Lung (tissue), 12 donors: ENCODE measurements around the gene AIF1L. TPM values are rescaled to one million over a fixed set of nuclear protein-coding genes. Genes with fewer than 3 reads are reported as not detected.

Experiments
- ATAC-seq: fragments of 200-7000 bp; cut with Tn5 transposase; one replicate; pipeline ENCODE4 v1.9.1; 2020; ENCODE audit warnings: moderate number of reproducible peaks; ENCODE audit not compliant: insufficient read depth, low FRiP score
- DNase-seq, 3 donors: peaks; one replicate each; pipeline ENCODE4 v3.0.0-alpha.2; 2013 to 2017
- H3K27ac ChIP-seq, 2 donors: one replicate each; pipeline ENCODE4 v1.5.1; 2013; ENCODE audit warnings: mild to moderate bottlenecking in 2 of 2, moderate library complexity in 2 of 2, control low read depth in 1 of 2, inconsistent platforms in 1 of 2, low read depth in 1 of 2, low read length in 1 of 2
- H3K27me3 ChIP-seq, 3 donors: one replicate each; pipeline ENCODE4 v1.5.1; 2013; ENCODE audit warnings: low read length in 2 of 3; ENCODE audit not compliant: control insufficient read depth in 3 of 3, insufficient read depth in 3 of 3
- H3K36me3 ChIP-seq, 4 donors: one replicate each; pipeline ENCODE4 v1.5.1; 2013; ENCODE audit warnings: low read length in 4 of 4, mild to moderate bottlenecking in 1 of 4, moderate library complexity in 1 of 4; ENCODE audit not compliant: control insufficient read depth in 4 of 4, insufficient read depth in 4 of 4
- H3K4me1 ChIP-seq, 5 donors: one replicate each; pipeline ENCODE4 v1.5.1; 2013; ENCODE audit warnings: low read length in 5 of 5, mild to moderate bottlenecking in 2 of 5, moderate library complexity in 1 of 5; ENCODE audit not compliant: control insufficient read depth in 5 of 5, insufficient read depth in 5 of 5
- H3K4me3 ChIP-seq: one replicate; pipeline ENCODE4 v1.5.1; 2013; ENCODE audit warnings: mild to moderate bottlenecking, control low read depth, moderate library complexity
- H3K9ac ChIP-seq, 2 donors: one replicate each; pipeline ENCODE4 v1.5.1; 2013; ENCODE audit warnings: low read length in 2 of 2, control low read depth in 1 of 2; ENCODE audit not compliant: insufficient read depth in 1 of 2
- H3K9me3 ChIP-seq, 4 donors: one replicate each; pipeline ENCODE4 v1.5.1; 2013; ENCODE audit warnings: low read length in 3 of 4, mild to moderate bottlenecking in 1 of 4, moderate library complexity in 1 of 4; ENCODE audit not compliant: control insufficient read depth in 4 of 4, insufficient read depth in 3 of 4
- WGBS, 2 donors: extraction: QIAGEN DNeasy Blood & Tissue Kit; methylation state at CpG; one replicate each; pipeline ENCODE4 v1.1.7; 2013; 5-methylcytosine and 5-hydroxymethylcytosine counted together
- polyA plus RNA-seq, 2 donors: library from polyadenylated mRNA; stranded (reverse); fragments of 200-250 nt; gene quantifications; one replicate each; pipeline ENCODE4 v1.2.1, GENCODE V29; 2013
- total RNA-seq, 2 donors: library from RNA; depleted of rRNA in 1 of 2; stranded (reverse); fragments of >200 nt in 1 of 2; gene quantifications; one replicate each; pipeline ENCODE4 v1.2.1, GENCODE V29; 2014 to 2021
- TF ChIP-seq, protein P1 (sequence below): IDR thresholded peaks from 2 replicates; pipeline ENCODE4 v1.5.1; 2012; ENCODE audit warnings: mild to moderate bottlenecking; ENCODE audit errors: control extremely low read depth, extremely low read depth
- donor health status: control.
- donor health status: control.
- donor health status: Bipolar disorder and iron deficiency.
- donor health status: healthy.
- donor health status: DM: yes; HTN: yes; CAD: no.

AIF1L gene
- total and polyA plus RNA-seq, 4 donors: 3.2 to 16.5 (median 6.9) TPM

DNA sequence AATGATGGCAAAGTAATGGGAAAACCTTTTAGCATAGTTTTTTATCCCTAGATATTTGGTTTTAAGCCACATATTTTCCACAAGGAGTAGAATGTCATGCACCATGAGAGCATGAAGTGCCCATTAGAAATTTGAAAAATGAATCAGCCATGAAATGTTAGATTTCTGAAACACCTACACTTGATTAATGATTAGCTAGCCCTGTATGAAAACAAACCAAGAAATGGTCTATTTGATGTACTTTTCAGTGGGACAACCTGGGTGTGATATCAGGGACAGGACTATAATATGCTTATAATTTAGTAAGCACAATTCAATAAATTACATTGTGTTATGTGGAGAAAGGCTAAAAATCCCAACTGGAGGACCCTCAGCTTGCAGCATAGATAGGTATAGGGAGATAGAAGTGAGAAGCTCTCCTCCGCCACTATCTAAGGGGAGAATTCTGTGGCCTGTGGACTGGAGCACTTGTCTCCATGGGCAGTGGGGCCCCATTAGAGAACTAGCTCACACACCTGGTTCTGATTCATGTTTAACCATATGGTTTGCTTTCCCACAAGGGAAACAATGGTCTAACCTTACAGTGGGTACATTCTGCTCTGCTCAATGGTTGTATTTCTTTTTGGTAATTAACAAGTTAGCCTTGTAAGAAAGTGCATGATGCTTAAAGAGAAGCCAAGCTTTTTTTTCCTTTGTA, 64.2 kb downstream of the AIF1L start:
- ATAC-seq: no peak
- Histone ChIP-seq H3K36me3 (peaks cover 0 to 30% (median 14%) of the 10 kb centered on the region in 4 donors), H3K4me1 (peaks cover 0 to 4% (median 0%) of the 10 kb centered on the region in 5 donors), H3K27me3 (no peaks in the 10 kb centered on the region), H3K27ac (no peak overlapping the region), H3K4me3 (no peak overlapping the region), H3K9me3 (no peaks in the 10 kb centered on the region), H3K9ac (no peak overlapping the region)
- DNase-seq: peak in 1 of 3 donors; percentile 29
- TF ChIP-seq, protein P1, sequence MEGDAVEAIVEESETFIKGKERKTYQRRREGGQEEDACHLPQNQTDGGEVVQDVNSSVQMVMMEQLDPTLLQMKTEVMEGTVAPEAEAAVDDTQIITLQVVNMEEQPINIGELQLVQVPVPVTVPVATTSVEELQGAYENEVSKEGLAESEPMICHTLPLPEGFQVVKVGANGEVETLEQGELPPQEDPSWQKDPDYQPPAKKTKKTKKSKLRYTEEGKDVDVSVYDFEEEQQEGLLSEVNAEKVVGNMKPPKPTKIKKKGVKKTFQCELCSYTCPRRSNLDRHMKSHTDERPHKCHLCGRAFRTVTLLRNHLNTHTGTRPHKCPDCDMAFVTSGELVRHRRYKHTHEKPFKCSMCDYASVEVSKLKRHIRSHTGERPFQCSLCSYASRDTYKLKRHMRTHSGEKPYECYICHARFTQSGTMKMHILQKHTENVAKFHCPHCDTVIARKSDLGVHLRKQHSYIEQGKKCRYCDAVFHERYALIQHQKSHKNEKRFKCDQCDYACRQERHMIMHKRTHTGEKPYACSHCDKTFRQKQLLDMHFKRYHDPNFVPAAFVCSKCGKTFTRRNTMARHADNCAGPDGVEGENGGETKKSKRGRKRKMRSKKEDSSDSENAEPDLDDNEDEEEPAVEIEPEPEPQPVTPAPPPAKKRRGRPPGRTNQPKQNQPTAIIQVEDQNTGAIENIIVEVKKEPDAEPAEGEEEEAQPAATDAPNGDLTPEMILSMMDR: no peak
- WGBS, 2 donors: 96 to 100% methylated on average over 1 of the region's 1 CpG

- no peaks in the 10 kb centered on the region for H3K27me3 ChIP-seq
- peaks cover 0 to 30% (median 14%) of the 10 kb centered on the region in 4 donors for H3K36me3 ChIP-seq
- WGBS, 2 donors: 92 to 94% methylated on average over 6 of the region's 6 CpGs
- H3K4me3 ChIP-seq: no peak overlapping the region
- TF ChIP-seq, protein P1: no peak
- no peak overlapping the region for H3K27ac ChIP-seq
- H3K4me1 ChIP-seq: peaks cover 0 to 4% (median 0%) of the 10 kb centered on the region in 5 donors
- DNase-seq: no peak
- no peaks in the 10 kb centered on the region for H3K9me3 ChIP-seq
- no peak overlapping the region for H3K9ac ChIP-seq
- ATAC-seq: no peak
Observed at GRCh38 chr9:131161585-131161984, 65.3 kb downstream of the AIF1L start.

DNA sequence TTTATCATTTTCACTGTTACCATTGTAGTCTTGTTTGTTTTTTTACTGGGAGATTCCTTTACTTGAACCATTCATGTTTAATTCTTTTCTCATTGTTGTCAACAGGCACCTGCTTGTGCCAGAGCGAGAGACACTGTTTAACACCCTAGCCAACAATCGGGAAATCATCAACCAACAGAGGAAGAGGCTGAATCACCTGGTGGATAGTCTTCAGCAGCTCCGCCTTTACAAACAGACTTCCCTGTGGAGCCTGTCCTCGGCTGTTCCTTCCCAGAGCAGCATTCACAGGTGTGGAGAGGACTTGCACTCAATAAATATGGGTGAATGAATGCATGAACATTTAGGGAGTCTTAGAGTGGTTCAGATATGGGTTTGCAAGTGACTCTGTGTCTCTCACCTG, 66.6 kb downstream of the AIF1L start:
- ATAC-seq (no peak), DNase-seq (no peak)
- Histone ChIP-seq H3K4me1 (peaks cover 0 to 4% (median 0%) of the 10 kb centered on the region in 5 donors), H3K27me3 (no peaks in the 10 kb centered on the region), H3K9me3 (no peaks in the 10 kb centered on the region), H3K36me3 (peaks cover 0 to 30% (median 14%) of the 10 kb centered on the region in 4 donors), H3K4me3 (no peak overlapping the region), H3K27ac (no peak overlapping the region), H3K9ac (no peak overlapping the region)
- TF ChIP-seq, protein P1: no peak
- 93 to 96% methylated on average over 4 of the region's 4 CpGs for WGBS, 2 donors
